GM21619 (cell line): ENCODE measurements around the gene GPR63.

Experiments used
- ATAC-seq: cut with Tn5 transposase; IDR thresholded peaks from one replicate; pipeline ENCODE4 v1.9.1; 2021; ENCODE audit not compliant: unreplicated experiment

Gene GPR63

GRCh38 chr6:96823743-96824142 is 13.5 kb downstream of the GPR63 start:
- no peak for ATAC-seq

GRCh38 chr6:96821034-96821433 is 16.2 kb downstream of the GPR63 start:
- ATAC-seq: no peak

- no peak for ATAC-seq
Measured at GRCh38 chr6:96816301-96816817, 20.9 kb downstream of the GPR63 start.

- no peak for ATAC-seq
Measured at GRCh38 chr6:96814625-96815024, 22.7 kb downstream of the GPR63 start.

GRCh38 chr6:96812077-96812703 is 25.1 kb downstream of the GPR63 start:
- no peak for ATAC-seq

- ATAC-seq: no peak
Measured at GRCh38 chr6:96811670-96812069, 25.6 kb downstream of the GPR63 start.

- ATAC-seq: no peak
Measured at GRCh38 chr6:96811136-96811535, 26.1 kb downstream of the GPR63 start.

GRCh38 chr6:96809119-96809518 is 28.2 kb downstream of the GPR63 start:
- no peak for ATAC-seq

- ATAC-seq: no peak
Measured at GRCh38 chr6:96803106-96803481, 34.2 kb downstream of the GPR63 start.

- peak; percentile 96 for ATAC-seq
Measured at GRCh38 chr6:96795481-96795880, 41.8 kb downstream of the GPR63 start.

GRCh38 chr6:96794980-96795379 is 42.3 kb downstream of the GPR63 start:
- peak; percentile 30 for ATAC-seq

- ATAC-seq: no peak
Measured at GRCh38 chr6:96792561-96793190, 44.6 kb downstream of the GPR63 start.

- ATAC-seq: no peak
Measured at GRCh38 chr6:96789871-96790270, 47.4 kb downstream of the GPR63 start.

- ATAC-seq: no peak
Measured at GRCh38 chr6:96787846-96788580, 49.3 kb downstream of the GPR63 start.

- no peak for ATAC-seq
Measured at GRCh38 chr6:96786336-96786735, 50.9 kb downstream of the GPR63 start.

- no peak for ATAC-seq
Measured at GRCh38 chr6:96784650-96785049, 52.6 kb downstream of the GPR63 start.

- no peak for ATAC-seq
Measured at GRCh38 chr6:96783307-96783706, 54.0 kb downstream of the GPR63 start.

- no peak for ATAC-seq
Measured at GRCh38 chr6:96781557-96781956, 55.7 kb downstream of the GPR63 start.

- no peak for ATAC-seq
Measured at GRCh38 chr6:96777113-96777512, 60.2 kb downstream of the GPR63 start.

- ATAC-seq: no peak
Measured at GRCh38 chr6:96775727-96776400, 61.4 kb downstream of the GPR63 start.

- ATAC-seq: no peak
Measured at GRCh38 chr6:96766769-96767168, 70.5 kb downstream of the GPR63 start.

GRCh38 chr6:96762599-96762998 is 74.7 kb downstream of the GPR63 start:
- no peak for ATAC-seq
